ENCODE results near the gene ELAVL1. TPM values are rescaled to one million over a fixed set of nuclear protein-coding genes. Genes with fewer than 3 reads are reported as not detected.

Gene ELAVL1
- total RNA-seq, 1 experiment from 2014 or later = 58.1 TPM

DNA sequence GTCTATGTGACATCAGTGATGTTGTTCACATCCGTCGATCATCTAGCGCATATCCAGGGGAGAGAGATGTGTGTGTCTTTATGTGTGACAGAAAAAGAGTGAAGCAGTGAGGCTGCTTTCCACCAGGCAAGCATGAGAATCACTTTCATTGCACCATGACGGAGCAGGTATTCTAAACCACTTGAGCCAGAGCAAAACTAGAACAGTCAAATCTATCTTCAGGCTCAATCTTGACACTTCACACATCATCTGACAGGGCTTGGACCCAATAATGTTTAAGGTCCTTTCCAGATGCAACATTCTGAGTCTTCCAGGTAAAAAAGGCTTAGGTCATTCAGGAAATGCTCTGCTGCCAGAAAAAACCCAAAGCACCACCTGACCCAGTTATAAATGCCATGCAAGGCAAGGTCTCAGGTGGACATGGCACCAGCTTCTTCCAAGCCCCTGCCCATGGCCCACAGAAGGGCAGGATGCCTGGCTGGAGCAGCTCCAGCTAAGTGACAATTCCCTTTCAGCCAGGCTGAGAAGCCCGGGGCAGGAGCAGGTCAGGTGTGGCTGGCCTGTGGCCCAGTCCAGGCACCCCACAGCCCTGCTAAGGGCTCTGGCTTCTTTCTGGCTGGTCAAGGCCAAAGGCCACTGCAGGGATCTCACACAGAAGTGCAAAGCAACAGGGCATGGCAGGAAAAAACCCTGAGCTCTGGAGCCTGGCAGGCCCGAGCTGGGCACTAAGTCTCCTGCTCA, 5.0 kb downstream of the ELAVL1 start:
- no peak overlapping the region for H3K27ac Mint-ChIP-seq (ENCODE audit: low read depth, unreplicated experiment)
- DNase-seq (ENCODE audit: unreplicated experiment) = no peak
- no peaks in the 10 kb centered on the region for H3K9me3 Mint-ChIP-seq (ENCODE audit: unreplicated experiment)
- no TSS peak for BruUV-seq (replicated peaks)
- H3K27me3 Mint-ChIP-seq (ENCODE audit: insufficient read depth, unreplicated experiment) = no peaks in the 10 kb centered on the region
- no peak overlapping the region for H3K4me3 Mint-ChIP-seq (ENCODE audit: unreplicated experiment)
- TF ChIP-seq, protein P1, sequence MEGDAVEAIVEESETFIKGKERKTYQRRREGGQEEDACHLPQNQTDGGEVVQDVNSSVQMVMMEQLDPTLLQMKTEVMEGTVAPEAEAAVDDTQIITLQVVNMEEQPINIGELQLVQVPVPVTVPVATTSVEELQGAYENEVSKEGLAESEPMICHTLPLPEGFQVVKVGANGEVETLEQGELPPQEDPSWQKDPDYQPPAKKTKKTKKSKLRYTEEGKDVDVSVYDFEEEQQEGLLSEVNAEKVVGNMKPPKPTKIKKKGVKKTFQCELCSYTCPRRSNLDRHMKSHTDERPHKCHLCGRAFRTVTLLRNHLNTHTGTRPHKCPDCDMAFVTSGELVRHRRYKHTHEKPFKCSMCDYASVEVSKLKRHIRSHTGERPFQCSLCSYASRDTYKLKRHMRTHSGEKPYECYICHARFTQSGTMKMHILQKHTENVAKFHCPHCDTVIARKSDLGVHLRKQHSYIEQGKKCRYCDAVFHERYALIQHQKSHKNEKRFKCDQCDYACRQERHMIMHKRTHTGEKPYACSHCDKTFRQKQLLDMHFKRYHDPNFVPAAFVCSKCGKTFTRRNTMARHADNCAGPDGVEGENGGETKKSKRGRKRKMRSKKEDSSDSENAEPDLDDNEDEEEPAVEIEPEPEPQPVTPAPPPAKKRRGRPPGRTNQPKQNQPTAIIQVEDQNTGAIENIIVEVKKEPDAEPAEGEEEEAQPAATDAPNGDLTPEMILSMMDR (IDR thresholded peaks at IDR 0.05; ENCODE audit: unreplicated experiment) = no peak
- peaks cover 25% of the 10 kb centered on the region for H3K36me3 Mint-ChIP-seq (ENCODE audit: insufficient read depth, unreplicated experiment)
- ChIA-PET CTCF (interaction anchor here (0.5 to 5.6 kb wide), 8 partner anchors 12 to 419 kb away, joined by 3 to 80 read pairs (median 6); partner anchors contain the start of genes MAP2K7 and TIMM44), POLR2A (interaction anchor here (1.2 to 6.4 kb wide), 2 partner anchors 12 to 57 kb away, joined by 15 to 82 read pairs; partner anchors contain the start of gene TIMM44)
- intact Hi-C loops (cut with micrococcal nuclease) = loop anchor here (10.0 kb wide), 1 partner anchor 146 kb away; no protein-coding TSS in a partner anchor
- H3K4me1 Mint-ChIP-seq (ENCODE audit: insufficient read depth, unreplicated experiment) = peaks cover 19% of the 10 kb centered on the region

DNA sequence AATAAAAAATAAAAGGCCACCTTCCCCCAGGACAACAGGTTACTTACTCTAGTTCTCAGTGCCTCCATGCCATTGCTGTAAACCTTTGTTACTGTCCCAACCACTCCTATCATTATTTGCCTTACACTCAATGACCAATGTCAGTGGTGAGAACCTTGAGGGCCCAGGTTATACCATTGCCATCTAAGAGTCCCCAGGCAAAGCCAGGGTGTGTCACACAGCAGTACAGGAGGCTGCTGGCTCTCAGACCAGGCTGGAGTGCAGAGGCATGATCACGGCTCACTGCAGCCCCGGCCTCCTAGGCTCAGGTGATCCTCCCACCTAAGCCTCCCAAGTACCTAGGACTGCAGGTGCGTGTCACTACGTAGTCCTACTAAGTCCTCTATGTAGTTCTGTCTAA, 6.1 kb downstream of the ELAVL1 start:
- intact Hi-C loops (cut with micrococcal nuclease) = no loop called here
- no peak overlapping the region for H3K27ac Mint-ChIP-seq (ENCODE audit: low read depth, unreplicated experiment)
- TF ChIP-seq, protein P1 (IDR thresholded peaks at IDR 0.05; ENCODE audit: unreplicated experiment) = no peak
- ChIA-PET CTCF (interaction anchor here (1.0 to 5.6 kb wide), 4 partner anchors 11 to 55 kb away, joined by 3 to 80 read pairs (median 12); partner anchors contain the start of gene TIMM44), POLR2A (interaction anchor here (0.7 to 2.1 kb wide), 3 partner anchors 10 to 77 kb away, joined by 3 to 6 read pairs (median 6); partner anchors contain the start of gene TIMM44)
- H3K4me1 Mint-ChIP-seq (ENCODE audit: insufficient read depth, unreplicated experiment) = peaks cover 30% of the 10 kb centered on the region
- H3K27me3 Mint-ChIP-seq (ENCODE audit: insufficient read depth, unreplicated experiment) = no peaks in the 10 kb centered on the region
- peaks cover 20% of the 10 kb centered on the region for H3K36me3 Mint-ChIP-seq (ENCODE audit: insufficient read depth, unreplicated experiment)
- no TSS peak for BruUV-seq (replicated peaks)
- H3K4me3 Mint-ChIP-seq (ENCODE audit: unreplicated experiment) = no peak overlapping the region
- H3K9me3 Mint-ChIP-seq (ENCODE audit: unreplicated experiment) = no peaks in the 10 kb centered on the region
- DNase-seq (ENCODE audit: unreplicated experiment) = no peak

DNA sequence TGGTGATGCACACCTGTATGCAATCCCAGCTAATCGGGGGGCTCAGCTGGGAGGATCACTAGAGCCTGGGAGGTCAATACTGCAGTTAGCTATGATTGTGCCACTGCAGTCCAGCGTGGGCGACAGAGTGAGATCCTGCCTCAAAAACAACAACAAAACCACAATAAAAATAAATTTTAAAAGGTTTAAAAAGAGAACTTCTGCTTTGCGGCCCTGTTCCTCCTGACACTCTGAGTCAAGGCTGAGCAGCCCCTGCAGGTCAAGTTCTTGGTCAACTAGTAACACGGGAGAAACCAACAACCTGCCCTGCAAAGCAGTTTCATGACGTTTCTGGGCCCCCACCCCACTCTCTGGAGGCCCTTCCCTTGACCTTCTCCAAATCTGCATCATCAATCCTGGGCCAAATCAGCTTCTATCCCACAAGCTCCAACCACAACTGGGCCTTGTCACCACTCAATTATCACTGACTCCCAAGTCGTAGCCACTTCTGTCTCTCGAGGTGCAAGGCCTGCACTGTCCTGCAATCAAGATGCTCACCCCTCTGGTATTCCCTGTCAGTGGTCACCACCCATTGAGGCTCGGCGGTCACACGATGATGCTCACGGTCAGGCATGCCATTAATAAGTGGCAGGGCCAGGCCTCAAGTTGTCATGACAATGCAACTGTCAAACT, 7.5 kb downstream of the ELAVL1 start:
- Mint-ChIP-seq H3K4me1 (ENCODE audit: insufficient read depth, unreplicated experiment) (peaks cover 44% of the 10 kb centered on the region), H3K9me3 (ENCODE audit: unreplicated experiment) (no peaks in the 10 kb centered on the region), H3K4me3 (ENCODE audit: unreplicated experiment) (no peak overlapping the region), H3K27ac (ENCODE audit: low read depth, unreplicated experiment) (no peak overlapping the region), H3K36me3 (ENCODE audit: insufficient read depth, unreplicated experiment) (peaks cover 27% of the 10 kb centered on the region), H3K27me3 (ENCODE audit: insufficient read depth, unreplicated experiment) (no peaks in the 10 kb centered on the region)
- BruUV-seq (replicated peaks) = no TSS peak
- no peak for DNase-seq (ENCODE audit: unreplicated experiment)
- intact Hi-C loops (cut with micrococcal nuclease) = no loop called here
- TF ChIP-seq, protein P1 (IDR thresholded peaks at IDR 0.05; ENCODE audit: unreplicated experiment) = no peak
- ChIA-PET CTCF (interaction anchor here (0.7 to 5.6 kb wide), 5 partner anchors 9 to 54 kb away, joined by 3 to 80 read pairs (median 10); partner anchors contain the start of gene TIMM44), POLR2A (interaction anchor here (2.0 to 2.1 kb wide), 2 partner anchors 9 to 55 kb away, joined by 6 read pairs; partner anchors contain the start of gene TIMM44)

DNA sequence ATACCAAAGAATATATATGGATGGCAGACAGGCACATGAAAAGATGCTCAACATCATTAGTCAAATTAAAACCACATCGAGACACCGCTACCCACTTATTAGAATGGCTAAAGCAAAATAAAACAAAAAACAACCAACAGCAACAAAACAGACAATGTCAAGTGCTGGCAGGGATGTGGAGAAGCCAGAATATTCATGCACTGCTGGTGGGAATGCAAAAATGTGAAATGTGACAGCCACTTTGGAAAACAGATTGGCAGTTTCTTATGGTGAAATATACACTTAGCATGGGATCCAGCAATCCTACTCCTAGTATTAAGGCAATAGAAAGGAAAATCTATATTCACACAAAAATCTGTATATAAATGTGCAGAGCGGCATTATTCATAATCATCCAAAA, 8.6 kb downstream of the ELAVL1 start:
- ChIA-PET POLR2A (no interaction called here), CTCF (no interaction called here)
- Mint-ChIP-seq H3K9me3 (ENCODE audit: unreplicated experiment) (no peaks in the 10 kb centered on the region), H3K4me3 (ENCODE audit: unreplicated experiment) (no peak overlapping the region), H3K27me3 (ENCODE audit: insufficient read depth, unreplicated experiment) (no peaks in the 10 kb centered on the region), H3K36me3 (ENCODE audit: insufficient read depth, unreplicated experiment) (peaks cover 25% of the 10 kb centered on the region), H3K27ac (ENCODE audit: low read depth, unreplicated experiment) (no peak overlapping the region), H3K4me1 (ENCODE audit: insufficient read depth, unreplicated experiment) (peaks cover 43% of the 10 kb centered on the region)
- BruUV-seq (replicated peaks) = no TSS peak
- TF ChIP-seq, protein P1 (IDR thresholded peaks at IDR 0.05; ENCODE audit: unreplicated experiment) = no peak
- DNase-seq (ENCODE audit: unreplicated experiment) = no peak
- intact Hi-C loops (cut with micrococcal nuclease) = no loop called here

All from MCF 10A (cell line).